ENCODE data around the gene PIKFYVE.
A peak's percentile ranks its signal among the peaks of the same experiment; 100 is the strongest.
"Not testable (repeated sequence)": the region's sequence is repeated elsewhere in the genome, so short reads cannot be mapped to it uniquely, and the experiment has no call there.

PIKFYVE gene, protein sequence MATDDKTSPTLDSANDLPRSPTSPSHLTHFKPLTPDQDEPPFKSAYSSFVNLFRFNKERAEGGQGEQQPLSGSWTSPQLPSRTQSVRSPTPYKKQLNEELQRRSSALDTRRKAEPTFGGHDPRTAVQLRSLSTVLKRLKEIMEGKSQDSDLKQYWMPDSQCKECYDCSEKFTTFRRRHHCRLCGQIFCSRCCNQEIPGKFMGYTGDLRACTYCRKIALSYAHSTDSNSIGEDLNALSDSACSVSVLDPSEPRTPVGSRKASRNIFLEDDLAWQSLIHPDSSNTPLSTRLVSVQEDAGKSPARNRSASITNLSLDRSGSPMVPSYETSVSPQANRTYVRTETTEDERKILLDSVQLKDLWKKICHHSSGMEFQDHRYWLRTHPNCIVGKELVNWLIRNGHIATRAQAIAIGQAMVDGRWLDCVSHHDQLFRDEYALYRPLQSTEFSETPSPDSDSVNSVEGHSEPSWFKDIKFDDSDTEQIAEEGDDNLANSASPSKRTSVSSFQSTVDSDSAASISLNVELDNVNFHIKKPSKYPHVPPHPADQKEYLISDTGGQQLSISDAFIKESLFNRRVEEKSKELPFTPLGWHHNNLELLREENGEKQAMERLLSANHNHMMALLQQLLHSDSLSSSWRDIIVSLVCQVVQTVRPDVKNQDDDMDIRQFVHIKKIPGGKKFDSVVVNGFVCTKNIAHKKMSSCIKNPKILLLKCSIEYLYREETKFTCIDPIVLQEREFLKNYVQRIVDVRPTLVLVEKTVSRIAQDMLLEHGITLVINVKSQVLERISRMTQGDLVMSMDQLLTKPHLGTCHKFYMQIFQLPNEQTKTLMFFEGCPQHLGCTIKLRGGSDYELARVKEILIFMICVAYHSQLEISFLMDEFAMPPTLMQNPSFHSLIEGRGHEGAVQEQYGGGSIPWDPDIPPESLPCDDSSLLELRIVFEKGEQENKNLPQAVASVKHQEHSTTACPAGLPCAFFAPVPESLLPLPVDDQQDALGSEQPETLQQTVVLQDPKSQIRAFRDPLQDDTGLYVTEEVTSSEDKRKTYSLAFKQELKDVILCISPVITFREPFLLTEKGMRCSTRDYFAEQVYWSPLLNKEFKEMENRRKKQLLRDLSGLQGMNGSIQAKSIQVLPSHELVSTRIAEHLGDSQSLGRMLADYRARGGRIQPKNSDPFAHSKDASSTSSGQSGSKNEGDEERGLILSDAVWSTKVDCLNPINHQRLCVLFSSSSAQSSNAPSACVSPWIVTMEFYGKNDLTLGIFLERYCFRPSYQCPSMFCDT (N-terminal part only)

GRCh38 chr2:208265801-208266552 lies at the start of gene PIKFYVE:
PIKFYVE (plus strand) TSS chr2:208266255; CDS start chr2:208271520, 5,265 bp downstream.
- ATAC-seq, result peak; percentile 93
- Mint-ChIP-seq H3K36me3 (ENCODE audit: low read depth) (peaks cover 4% of the 10 kb centered on the region), H3K27ac (peak within 1 kb of the TSS; percentile 96), H3K9me3 (no peaks in the 10 kb centered on the region), H3K4me1 (peaks cover 43% of the 10 kb centered on the region), H3K4me3 (peak within 1 kb of the TSS; percentile 90), H3K27me3 (no peaks in the 10 kb centered on the region)
- peak; percentile 91 for DNase-seq

GRCh38 chr2:208221873-208222272 lies 44.2 kb upstream of the PIKFYVE start:
- H3K4me3 Mint-ChIP-seq; H3K27me3 Mint-ChIP-seq; H3K36me3 Mint-ChIP-seq (ENCODE audit: low read depth); ATAC-seq; H3K9me3 Mint-ChIP-seq; DNase-seq; H3K4me1 Mint-ChIP-seq; H3K27ac Mint-ChIP-seq: not testable (repeated sequence)

DNA sequence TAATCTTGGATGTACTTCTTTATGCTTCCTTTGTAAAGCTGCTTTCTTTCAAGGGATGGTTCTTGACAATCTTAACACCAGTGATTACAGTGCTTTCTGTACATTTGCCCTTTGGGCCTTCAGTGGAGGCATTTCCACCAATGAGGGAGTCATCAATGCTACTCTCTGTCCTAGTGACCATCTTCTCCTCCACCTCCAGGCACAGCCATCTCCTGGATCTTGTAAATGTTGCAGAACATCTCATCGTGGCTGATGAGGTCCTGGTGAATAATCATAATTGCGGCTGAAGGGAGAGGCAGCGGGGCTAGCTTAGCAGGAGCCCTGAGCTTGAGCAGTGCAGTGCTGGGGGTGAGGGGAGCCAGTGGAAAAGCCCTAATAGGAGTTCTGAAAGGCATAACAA lies 43.7 kb upstream of the PIKFYVE start:
- no peaks in the 10 kb centered on the region for H3K36me3 Mint-ChIP-seq (ENCODE audit: low read depth)
- ATAC-seq (peak; percentile 36), DNase-seq (no peak)
- H3K27ac Mint-ChIP-seq, result no peak overlapping the region
- H3K9me3 Mint-ChIP-seq, result peaks cover 6% of the 10 kb centered on the region
- H3K4me3 Mint-ChIP-seq, result no peak overlapping the region
- no peaks in the 10 kb centered on the region for H3K4me1 Mint-ChIP-seq
- H3K27me3 Mint-ChIP-seq, result no peaks in the 10 kb centered on the region

- no peak for DNase-seq
- H3K4me1 Mint-ChIP-seq, result no peaks in the 10 kb centered on the region
- no peak for ATAC-seq
- no peaks in the 10 kb centered on the region for H3K36me3 Mint-ChIP-seq (ENCODE audit: low read depth)
- H3K27me3 Mint-ChIP-seq, result no peaks in the 10 kb centered on the region
- H3K4me3 Mint-ChIP-seq, result no peak overlapping the region
- peaks cover 6% of the 10 kb centered on the region for H3K9me3 Mint-ChIP-seq
- H3K27ac Mint-ChIP-seq, result no peak overlapping the region
These were observed 41.3 kb upstream of the PIKFYVE start for GRCh38 chr2:208224802-208225201.

- Mint-ChIP-seq H3K27ac (no peak overlapping the region), H3K4me1 (no peaks in the 10 kb centered on the region), H3K9me3 (peaks cover 14% of the 10 kb centered on the region), H3K4me3 (no peak overlapping the region), H3K27me3 (no peaks in the 10 kb centered on the region), H3K36me3 (ENCODE audit: low read depth) (no peaks in the 10 kb centered on the region)
- DNase-seq (no peak), ATAC-seq (no peak)
These were observed 38.3 kb upstream of the PIKFYVE start for GRCh38 chr2:208227581-208228232.

DNA sequence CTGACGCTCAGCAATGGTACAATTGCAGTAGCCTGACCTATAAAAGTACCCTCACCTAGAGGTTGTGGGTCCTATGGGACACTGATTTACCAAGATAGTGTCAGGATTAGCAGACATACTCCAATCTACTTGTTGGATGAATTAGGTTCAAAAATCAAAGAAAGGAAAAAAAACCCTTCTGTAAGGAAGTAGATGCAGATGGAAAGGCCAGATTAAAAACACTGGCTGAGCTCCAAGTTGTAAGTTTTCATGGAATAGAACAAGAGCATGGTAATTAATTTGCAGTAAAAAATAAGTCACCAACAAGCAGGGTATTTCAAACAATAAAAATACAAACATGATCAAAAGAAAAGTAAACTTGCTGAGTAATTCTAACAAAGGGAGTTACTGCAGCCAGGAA lies 37.6 kb upstream of the PIKFYVE start:
- H3K4me3 Mint-ChIP-seq, result no peak overlapping the region
- H3K9me3 Mint-ChIP-seq, result peaks cover 14% of the 10 kb centered on the region
- H3K4me1 Mint-ChIP-seq, result no peaks in the 10 kb centered on the region
- ATAC-seq (no peak), DNase-seq (no peak)
- H3K27me3 Mint-ChIP-seq, result no peaks in the 10 kb centered on the region
- no peaks in the 10 kb centered on the region for H3K36me3 Mint-ChIP-seq (ENCODE audit: low read depth)
- no peak overlapping the region for H3K27ac Mint-ChIP-seq

- peaks cover 22% of the 10 kb centered on the region for H3K36me3 Mint-ChIP-seq (ENCODE audit: low read depth)
- peaks cover 22% of the 10 kb centered on the region for H3K9me3 Mint-ChIP-seq
- H3K27me3 Mint-ChIP-seq, result no peaks in the 10 kb centered on the region
- ATAC-seq (no peak), DNase-seq (no peak)
- H3K4me3 Mint-ChIP-seq, result no peak overlapping the region
- H3K4me1 Mint-ChIP-seq, result no peaks in the 10 kb centered on the region
- no peak overlapping the region for H3K27ac Mint-ChIP-seq
These were observed 31.3 kb upstream of the PIKFYVE start for GRCh38 chr2:208234786-208235185.

GRCh38 chr2:208235860-208236259 lies 30.2 kb upstream of the PIKFYVE start:
- peaks cover 26% of the 10 kb centered on the region for H3K36me3 Mint-ChIP-seq (ENCODE audit: low read depth)
- H3K9me3 Mint-ChIP-seq, result peaks cover 22% of the 10 kb centered on the region
- no peak overlapping the region for H3K27ac Mint-ChIP-seq
- no peak overlapping the region for H3K4me3 Mint-ChIP-seq
- no peaks in the 10 kb centered on the region for H3K27me3 Mint-ChIP-seq
- DNase-seq (no peak), ATAC-seq (no peak)
- no peaks in the 10 kb centered on the region for H3K4me1 Mint-ChIP-seq

DNA sequence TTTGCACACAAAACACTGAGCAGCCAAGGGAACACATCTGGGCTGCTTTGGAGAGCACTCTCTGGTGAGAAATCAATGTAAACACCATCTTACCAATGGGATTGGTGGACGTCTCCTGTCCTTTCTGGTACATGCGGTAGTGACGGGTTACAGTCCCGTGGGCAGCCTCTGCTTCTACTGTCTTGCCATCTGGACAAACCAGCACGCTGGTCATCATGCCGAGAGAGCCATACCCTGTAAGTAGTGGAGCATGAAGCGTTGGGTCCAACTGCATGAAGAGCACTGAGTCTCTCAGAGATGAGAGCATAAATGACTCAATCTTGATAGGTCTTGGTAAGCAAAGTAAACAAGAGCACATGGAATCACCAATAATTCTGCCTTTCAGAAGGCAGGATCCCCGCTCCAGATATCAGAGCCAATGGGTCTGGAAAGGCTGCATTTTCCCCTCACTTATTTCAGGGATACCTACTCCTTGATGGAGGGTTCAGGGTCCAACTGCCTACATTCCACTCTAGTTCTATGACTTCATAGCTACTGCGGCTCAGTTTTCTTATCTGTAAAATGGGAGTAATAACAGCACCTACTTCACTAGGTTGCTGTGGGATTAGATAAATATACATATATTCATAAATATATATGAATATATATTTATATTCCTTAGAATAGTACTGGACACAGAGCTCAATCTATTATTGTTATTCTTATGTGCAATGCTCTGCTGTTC lies 26.1 kb upstream of the PIKFYVE start:
- peaks cover 26% of the 10 kb centered on the region for H3K36me3 Mint-ChIP-seq (ENCODE audit: low read depth)

DNA sequence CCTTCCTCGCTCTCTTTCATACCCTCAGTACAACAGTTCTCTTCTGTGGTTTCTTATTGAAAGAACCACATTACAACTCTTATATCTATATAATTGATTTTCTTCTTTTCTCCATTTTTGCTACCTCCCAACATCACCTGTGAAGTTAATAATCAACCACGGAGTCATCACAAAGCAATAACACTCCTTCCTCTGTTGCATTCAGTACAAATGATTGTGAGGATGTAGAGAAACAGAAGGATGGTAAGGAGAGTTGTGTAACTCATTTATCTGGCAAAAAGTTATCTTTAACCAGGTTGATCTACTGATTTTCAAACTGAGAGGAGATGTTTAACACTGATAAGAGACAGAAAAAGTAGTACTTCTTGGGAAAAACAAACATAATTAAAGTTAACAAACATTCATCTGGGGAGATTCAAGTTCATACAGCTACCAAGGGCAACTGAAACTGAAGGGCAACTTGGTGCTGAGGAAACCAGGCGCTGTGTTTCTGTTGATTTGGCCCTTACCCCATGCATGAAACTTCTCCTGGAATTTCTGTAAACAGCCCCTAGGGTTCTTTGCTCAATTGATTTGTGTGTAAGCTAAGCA lies 25.3 kb upstream of the PIKFYVE start:
- H3K27me3 Mint-ChIP-seq, result no peaks in the 10 kb centered on the region
- DNase-seq, result no peak
- no peak overlapping the region for H3K27ac Mint-ChIP-seq
- ATAC-seq, result no peak
- peaks cover 19% of the 10 kb centered on the region for H3K36me3 Mint-ChIP-seq (ENCODE audit: low read depth)
- peaks cover 3% of the 10 kb centered on the region for H3K9me3 Mint-ChIP-seq
- H3K4me1 Mint-ChIP-seq, result no peaks in the 10 kb centered on the region
- H3K4me3 Mint-ChIP-seq, result no peak overlapping the region

More for the DNA sequence above, 26.1 kb upstream of the PIKFYVE start:
- H3K4me3 Mint-ChIP-seq, result no peak overlapping the region
- peaks cover 8% of the 10 kb centered on the region for H3K9me3 Mint-ChIP-seq
- H3K27me3 Mint-ChIP-seq, result no peaks in the 10 kb centered on the region
- DNase-seq (no peak), ATAC-seq (no peak)
- H3K4me1 Mint-ChIP-seq, result no peaks in the 10 kb centered on the region
- H3K27ac Mint-ChIP-seq, result no peak overlapping the region

DNA sequence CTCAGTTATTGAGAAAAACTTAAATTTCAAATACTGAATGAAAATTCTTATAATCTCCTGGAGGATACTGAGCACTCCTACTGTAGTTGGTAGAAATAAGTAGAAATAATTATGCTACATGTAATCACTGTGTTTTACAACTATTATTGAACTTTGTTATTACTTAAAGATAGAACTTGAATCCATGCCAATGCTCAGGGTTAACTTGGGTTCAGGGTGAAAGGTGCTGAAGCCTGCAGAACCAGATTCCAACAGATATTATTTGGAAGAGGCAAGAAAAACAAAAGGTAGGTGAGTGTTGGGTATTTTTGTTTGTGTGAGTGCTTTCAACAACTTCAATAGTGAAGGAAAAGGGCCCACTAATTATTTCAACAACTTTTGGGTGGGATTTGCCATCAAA lies 21.6 kb upstream of the PIKFYVE start:
- Mint-ChIP-seq H3K4me3 (no peak overlapping the region), H3K9me3 (no peaks in the 10 kb centered on the region), H3K36me3 (ENCODE audit: low read depth) (peaks cover 13% of the 10 kb centered on the region), H3K4me1 (no peaks in the 10 kb centered on the region), H3K27ac (no peak overlapping the region), H3K27me3 (no peaks in the 10 kb centered on the region)
- DNase-seq (no peak), ATAC-seq (no peak)

DNA sequence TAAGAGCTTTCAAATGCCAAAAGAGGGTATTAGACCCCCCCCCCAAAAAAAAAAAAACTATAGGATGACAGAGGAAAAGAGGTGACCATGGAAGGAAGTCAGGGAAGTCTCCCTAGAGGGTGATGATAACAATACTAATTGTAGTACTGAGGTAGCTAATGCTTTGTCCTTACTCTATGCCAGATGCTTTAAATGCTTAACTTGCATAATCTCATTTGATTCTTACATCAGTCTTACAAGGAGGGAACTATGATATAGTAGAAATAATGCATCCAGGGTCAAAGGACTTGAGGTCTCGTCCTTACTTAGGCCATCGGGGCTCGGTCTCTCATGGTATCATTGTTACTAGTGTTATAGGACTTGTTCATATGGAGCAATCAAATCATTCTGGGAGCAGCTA lies 20.3 kb upstream of the PIKFYVE start:
- ATAC-seq (no peak), DNase-seq (no peak)
- no peak overlapping the region for H3K27ac Mint-ChIP-seq
- H3K27me3 Mint-ChIP-seq, result no peaks in the 10 kb centered on the region
- H3K36me3 Mint-ChIP-seq (ENCODE audit: low read depth), result peaks cover 14% of the 10 kb centered on the region
- H3K4me3 Mint-ChIP-seq, result no peak overlapping the region
- no peaks in the 10 kb centered on the region for H3K9me3 Mint-ChIP-seq
- H3K4me1 Mint-ChIP-seq, result no peaks in the 10 kb centered on the region

GRCh38 chr2:208248601-208249000 lies 17.5 kb upstream of the PIKFYVE start:
- H3K36me3 Mint-ChIP-seq (ENCODE audit: low read depth), result peaks cover 19% of the 10 kb centered on the region
- H3K4me3 Mint-ChIP-seq, result no peak overlapping the region
- no peak overlapping the region for H3K27ac Mint-ChIP-seq

More at GRCh38 chr2:208248601-208249000, 17.5 kb upstream of the PIKFYVE start:
- no peaks in the 10 kb centered on the region for H3K27me3 Mint-ChIP-seq
- no peaks in the 10 kb centered on the region for H3K9me3 Mint-ChIP-seq
- peaks cover 15% of the 10 kb centered on the region for H3K4me1 Mint-ChIP-seq
- DNase-seq (no peak), ATAC-seq (no peak)

Data from activated naive CD8-positive, alpha-beta T cell treated with anti-CD3 and anti-CD28 coated beads, Interleukin-2, amount 50 U/mL, for 24 hours (primary cell).